HepG2 (cell line): ENCODE results near the gene CTSA. TPM values are rescaled to one million over a fixed set of nuclear protein-coding genes. Genes with fewer than 3 reads are reported as not detected.

Experiments
- CBX1 ChIP-seq: IDR thresholded peaks from one replicate; pipeline ENCODE4 v1.6.1; 2016; ENCODE audit warnings: antibody characterized with exemption, low read depth
- HNF1A ChIP-seq, 2 experiments: sonication (generic) in 1 of 2; formaldehyde crosslinking in 1 of 2; IDR thresholded peaks; 2 replicates each; pipeline versions ENCODE4 v1.4.0 to v1.6.1; 2016 to 2020; ENCODE audit warnings: borderline replicate concordance in 1 of 2, low read depth in 1 of 2, mild to moderate bottlenecking in 1 of 2, missing genetic modification reagents in 1 of 2
- HNF4G ChIP-seq, 2 experiments: sonication (generic) in 1 of 2; formaldehyde crosslinking in 1 of 2; IDR thresholded peaks; 2 replicates each; pipeline versions ENCODE4 v1.4.0 to v1.6.1; 2011 to 2020; ENCODE audit warnings: borderline replicate concordance in 2 of 2, low read depth in 2 of 2, mild to moderate bottlenecking in 2 of 2, low read length in 1 of 2, missing genetic modification reagents in 1 of 2, moderate library complexity in 1 of 2
- HNRNPUL1 ChIP-seq: fragments of 200-400 bp; formaldehyde crosslinking; IDR thresholded peaks from 2 replicates; pipeline ENCODE4 v1.6.1; 2017; ENCODE audit warnings: low read depth, mild to moderate bottlenecking, low read length, moderate library complexity
- LRRFIP1 ChIP-seq: sonication (generic); formaldehyde crosslinking; conservative IDR thresholded peaks from 2 replicates; pipeline ENCODE4 v1.4.0; 2020; ENCODE audit warnings: missing genetic modification reagents
- MAF1 ChIP-seq: sonication (generic); formaldehyde crosslinking; IDR thresholded peaks from 2 replicates; pipeline ENCODE4 v1.5.0; 2020; ENCODE audit warnings: missing genetic modification reagents, borderline replicate concordance
- STAG1 ChIP-seq: sonication (generic); formaldehyde crosslinking; IDR thresholded peaks from 2 replicates; pipeline ENCODE4 v1.4.0; 2020; ENCODE audit warnings: missing genetic modification reagents
- TAF15 ChIP-seq: fragments of 200-400 bp; formaldehyde crosslinking; IDR thresholded peaks from one replicate; pipeline ENCODE4 v1.6.1; 2018; ENCODE audit warnings: mild to moderate bottlenecking, low read depth, low read length; ENCODE audit not compliant: poor library complexity, severe bottlenecking
- TRAFD1 ChIP-seq: sonication (generic); formaldehyde crosslinking; IDR thresholded peaks from 2 replicates; pipeline ENCODE4 v1.5.1; 2020; ENCODE audit warnings: missing genetic modification reagents, mild to moderate bottlenecking, borderline replicate concordance
- ZMAT3 ChIP-seq: sonication (generic); formaldehyde crosslinking; conservative IDR thresholded peaks from 2 replicates; pipeline ENCODE4 v1.7.0; 2021; ENCODE audit warnings: missing genetic modification reagents
- ZNF276 ChIP-seq: sonication (generic); formaldehyde crosslinking; IDR thresholded peaks from 2 replicates; pipeline ENCODE4 v1.4.0; 2020; ENCODE audit warnings: mild to moderate bottlenecking, low read depth, missing genetic modification reagents
- ZNF709 ChIP-seq: sonication (generic); formaldehyde crosslinking; IDR thresholded peaks from 2 replicates; pipeline ENCODE4 v1.5.0; 2020; ENCODE audit warnings: mild to moderate bottlenecking, missing genetic modification reagents
- ZNF792 ChIP-seq: IDR thresholded peaks from 2 replicates; pipeline ENCODE4 v1.6.1; 2016
- ZZZ3 ChIP-seq: sonication (generic); formaldehyde crosslinking; IDR thresholded peaks from 2 replicates; pipeline ENCODE4 v1.4.0; 2020; ENCODE audit warnings: missing genetic modification reagents, mild to moderate bottlenecking, borderline replicate concordance
- polyA plus RNA-seq, 8 experiments: library from polyadenylated mRNA; depleted of rRNA in 3 of 8; stranded (reverse) in 7 of 8; unstranded in 1 of 8; fragments of >200 nt; fragmentation: Illumina TruSeq in 4 of 8; extraction: Trizol in 4 of 8; gene quantifications; 2 replicates each; pipeline versions ENCODE4 v1.2.1 to v1.2.3, GENCODE V29; 2011 to 2016; ENCODE audit warnings: low read depth in 4 of 8, missing spikeins in 1 of 8, mixed read lengths in 1 of 8; ENCODE audit not compliant: insufficient read depth in 1 of 8
- total RNA-seq, 5 experiments: library from RNA; depleted of rRNA; stranded (reverse); fragments of >200 nt; fragmentation: Illumina TruSeq; extraction: Trizol; gene quantifications; 2 replicates each; pipeline ENCODE4 v1.2.3, GENCODE V29; 2016; ENCODE audit warnings: low read depth in 1 of 5

Gene CTSA
- total and polyA plus RNA-seq, 2 of the 13 experiments (the other 11 are each of a cell fraction or from before 2014, with no cell fraction given): 202 to 231 TPM

- TF ChIP-seq LRRFIP1 (CRISPR knock-in tag): no peak
- 0 out of 2 replicates have a peak, but pooled peaks have one; percentile 63 for TF ChIP-seq TRAFD1 (CRISPR knock-in tag)
- TF ChIP-seq ZNF276 (CRISPR knock-in tag): no peak
- TF ChIP-seq HNF4G (IDR thresholded peaks at IDR 0.05; ENCODE audit: borderline replicate concordance, low read depth, low read length): peak; percentile 92
- no peak; the same call in 1 of the 2 replicates for TF ChIP-seq HNF4G (CRISPR knock-in tag; IDR thresholded peaks at IDR 0.05; ENCODE audit: borderline replicate concordance, low read depth)
- no peak for TF ChIP-seq ZZZ3 (CRISPR knock-in tag)
- no peak for TF ChIP-seq STAG1
- no peak for TF ChIP-seq MAF1 (CRISPR knock-in tag)
- TF ChIP-seq HNF1A (IDR thresholded peaks at IDR 0.05; ENCODE audit: low read depth): no peak; the same call in 1 of the 2 replicates
- TF ChIP-seq HNF1A (CRISPR knock-in tag; IDR thresholded peaks at IDR 0.05; ENCODE audit: borderline replicate concordance): 0 out of 2 replicates have a peak, but pooled peaks have one; percentile 12
- no peak for TF ChIP-seq HNRNPUL1
- peak; percentile 47; the same call in 1 of the 2 replicates for TF ChIP-seq ZNF792 (CRISPR knock-in tag)
- peak; percentile 77; the same call in 1 of the 2 replicates for TF ChIP-seq ZMAT3 (CRISPR knock-in tag)
- peak; percentile 19 for TF ChIP-seq CBX1
- no peak for TF ChIP-seq TAF15
- peak; percentile 25; the same call in 1 of the 2 replicates for TF ChIP-seq ZNF709
Observed at GRCh38 chr20:45863543-45864470, 27.3 kb upstream of the CTSA start (continued).
